ENCODE data around the gene CUL3. TPM values are rescaled to one million over a fixed set of nuclear protein-coding genes. Genes with fewer than 3 reads are reported as not detected.

CUL3 gene
- total RNA-seq, 1 donor from 2014 or later, result 196 TPM

DNA sequence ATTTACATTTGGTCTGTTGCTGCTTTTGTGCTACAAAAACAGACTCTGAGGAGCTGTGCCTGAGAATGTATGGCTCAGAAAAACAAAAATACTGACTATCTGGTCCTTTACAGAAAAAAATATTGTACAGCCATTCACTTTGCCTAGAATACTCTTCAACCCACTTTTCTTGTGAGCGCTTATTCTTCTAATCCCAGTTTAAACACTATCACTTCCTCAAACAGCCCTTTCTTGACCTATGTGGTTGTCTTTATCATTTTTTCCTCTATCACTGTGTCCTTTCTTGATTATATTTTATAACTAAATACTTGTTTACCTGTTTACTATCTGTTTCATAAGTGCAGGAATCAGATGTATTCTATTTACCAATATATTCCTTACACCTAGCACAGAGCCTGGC lies 33.5 kb downstream of the CUL3 start:
- Histone ChIP-seq H3K4me3 (no peak overlapping the region), H3K9ac (no peak overlapping the region), H3F3A (ENCODE audit: low read depth) (no peaks in the 10 kb centered on the region), H3K4me1 (peaks cover 13% of the 10 kb centered on the region), H3K79me2 (ENCODE audit: low read depth) (peaks cover 98% of the 10 kb centered on the region), H4K20me1 (ENCODE audit: low read depth) (peaks cover 29% of the 10 kb centered on the region), H3K4me2 (no peak overlapping the region), H3K9me3 (ENCODE audit: low read depth) (no peaks in the 10 kb centered on the region), H3K36me3 (peaks cover 5% of the 10 kb centered on the region), H3K27ac (no peak overlapping the region), H3K27me3 (no peaks in the 10 kb centered on the region), H2AFZ (replicated peaks) (no peak overlapping the region)
- H3K4me3 Mint-ChIP-seq, result no peak overlapping the region
- DNase-seq (ENCODE audit: low spot score), result no peak
- H3K27me3 Mint-ChIP-seq (ENCODE audit: insufficient read depth, low read depth), result peaks cover 4% of the 10 kb centered on the region
- H3K27ac Mint-ChIP-seq, result no peak overlapping the region
- no peaks in the 10 kb centered on the region for H3K9me3 Mint-ChIP-seq
- peaks cover 49% of the 10 kb centered on the region for H3K36me3 Mint-ChIP-seq
- TF ChIP-seq, protein P1, sequence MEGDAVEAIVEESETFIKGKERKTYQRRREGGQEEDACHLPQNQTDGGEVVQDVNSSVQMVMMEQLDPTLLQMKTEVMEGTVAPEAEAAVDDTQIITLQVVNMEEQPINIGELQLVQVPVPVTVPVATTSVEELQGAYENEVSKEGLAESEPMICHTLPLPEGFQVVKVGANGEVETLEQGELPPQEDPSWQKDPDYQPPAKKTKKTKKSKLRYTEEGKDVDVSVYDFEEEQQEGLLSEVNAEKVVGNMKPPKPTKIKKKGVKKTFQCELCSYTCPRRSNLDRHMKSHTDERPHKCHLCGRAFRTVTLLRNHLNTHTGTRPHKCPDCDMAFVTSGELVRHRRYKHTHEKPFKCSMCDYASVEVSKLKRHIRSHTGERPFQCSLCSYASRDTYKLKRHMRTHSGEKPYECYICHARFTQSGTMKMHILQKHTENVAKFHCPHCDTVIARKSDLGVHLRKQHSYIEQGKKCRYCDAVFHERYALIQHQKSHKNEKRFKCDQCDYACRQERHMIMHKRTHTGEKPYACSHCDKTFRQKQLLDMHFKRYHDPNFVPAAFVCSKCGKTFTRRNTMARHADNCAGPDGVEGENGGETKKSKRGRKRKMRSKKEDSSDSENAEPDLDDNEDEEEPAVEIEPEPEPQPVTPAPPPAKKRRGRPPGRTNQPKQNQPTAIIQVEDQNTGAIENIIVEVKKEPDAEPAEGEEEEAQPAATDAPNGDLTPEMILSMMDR (IDR thresholded peaks at IDR 0.05), result no peak
- TF ChIP-seq EZH2 (IDR thresholded peaks at IDR 0.05), result no peak
- no peak for TF ChIP-seq EZH2phosphoT487 (IDR thresholded peaks at IDR 0.05)
- H3K4me1 Mint-ChIP-seq, result peaks cover 3% of the 10 kb centered on the region

- no peaks in the 10 kb centered on the region for H3K9me3 Mint-ChIP-seq
- H3K27ac Mint-ChIP-seq, result no peak overlapping the region
- Histone ChIP-seq H3K4me1 (peaks cover 29% of the 10 kb centered on the region), H3K4me2 (no peak overlapping the region), H3K27ac (no peak overlapping the region), H3F3A (ENCODE audit: low read depth) (no peaks in the 10 kb centered on the region), H2AFZ (replicated peaks) (no peak overlapping the region), H3K27me3 (no peaks in the 10 kb centered on the region), H4K20me1 (ENCODE audit: low read depth) (peaks cover 44% of the 10 kb centered on the region), H3K79me2 (ENCODE audit: low read depth) (peaks cover 98% of the 10 kb centered on the region), H3K9ac (no peak overlapping the region), H3K9me3 (ENCODE audit: low read depth) (no peaks in the 10 kb centered on the region), H3K4me3 (no peak overlapping the region), H3K36me3 (peaks cover 9% of the 10 kb centered on the region)
- no peak for TF ChIP-seq EZH2phosphoT487 (IDR thresholded peaks at IDR 0.05)
- TF ChIP-seq, protein P1 (IDR thresholded peaks at IDR 0.05), result no peak
- TF ChIP-seq EZH2 (IDR thresholded peaks at IDR 0.05), result no peak
- peaks cover 2% of the 10 kb centered on the region for H3K27me3 Mint-ChIP-seq (ENCODE audit: insufficient read depth, low read depth)
- H3K36me3 Mint-ChIP-seq, result peaks cover 28% of the 10 kb centered on the region
- no peak for DNase-seq (ENCODE audit: low spot score)
- H3K4me1 Mint-ChIP-seq, result peaks cover 3% of the 10 kb centered on the region
- H3K4me3 Mint-ChIP-seq, result no peak overlapping the region
Measured at GRCh38 chr2:224546926-224547325, 38.2 kb downstream of the CUL3 start.

DNA sequence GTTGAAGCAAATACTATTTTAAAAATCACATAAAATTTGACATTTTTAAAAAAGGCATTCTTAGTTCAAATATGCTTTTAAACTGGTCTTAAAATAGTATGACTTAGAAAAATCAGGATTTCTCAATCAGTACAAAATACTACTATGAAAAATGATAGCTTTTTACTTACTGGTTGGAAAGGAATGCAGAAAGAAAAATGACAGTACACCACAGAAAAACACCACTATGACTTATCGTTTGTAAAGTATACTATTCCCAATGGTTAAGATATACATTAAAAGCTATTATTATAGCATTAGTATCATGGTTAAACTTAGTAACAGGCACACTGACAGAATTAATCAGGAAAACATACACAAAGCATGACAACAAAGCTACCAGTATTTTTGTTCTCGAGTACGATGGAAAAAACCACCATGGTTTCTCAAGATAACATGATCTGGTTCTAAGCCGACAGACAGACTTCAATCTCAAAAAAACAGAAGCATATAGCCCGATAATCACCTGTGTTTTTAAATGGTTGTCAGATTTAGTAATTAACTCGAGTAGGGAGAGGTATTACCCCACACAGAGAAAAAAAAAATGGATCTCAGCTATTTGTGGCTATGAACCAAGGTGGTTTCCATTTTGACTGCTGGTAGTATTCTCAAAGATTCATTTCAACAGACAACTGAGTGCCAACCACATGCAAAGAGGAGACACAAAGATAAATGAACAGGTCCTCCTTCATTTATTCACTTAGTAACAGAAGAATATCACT lies 39.1 kb downstream of the CUL3 start:
- Mint-ChIP-seq H3K4me1 (peaks cover 3% of the 10 kb centered on the region), H3K36me3 (peaks cover 34% of the 10 kb centered on the region), H3K9me3 (peaks cover 2% of the 10 kb centered on the region), H3K27me3 (ENCODE audit: insufficient read depth, low read depth) (peaks cover 2% of the 10 kb centered on the region), H3K27ac (no peak overlapping the region), H3K4me3 (no peak overlapping the region)
- Histone ChIP-seq H3K27me3 (no peaks in the 10 kb centered on the region), H3F3A (ENCODE audit: low read depth) (no peaks in the 10 kb centered on the region), H3K4me1 (peaks cover 29% of the 10 kb centered on the region), H2AFZ (replicated peaks) (no peak overlapping the region), H3K4me3 (no peak overlapping the region), H3K27ac (no peak overlapping the region), H3K79me2 (ENCODE audit: low read depth) (peaks cover 100% of the 10 kb centered on the region), H3K9ac (no peak overlapping the region), H3K9me3 (ENCODE audit: low read depth) (no peaks in the 10 kb centered on the region), H3K36me3 (peaks cover 17% of the 10 kb centered on the region), H4K20me1 (ENCODE audit: low read depth) (peaks cover 44% of the 10 kb centered on the region), H3K4me2 (no peak overlapping the region)
- no peak for TF ChIP-seq EZH2phosphoT487 (IDR thresholded peaks at IDR 0.05)
- TF ChIP-seq, protein P1 (IDR thresholded peaks at IDR 0.05), result no peak
- TF ChIP-seq EZH2 (IDR thresholded peaks at IDR 0.05), result no peak
- no peak for DNase-seq (ENCODE audit: low spot score)

Data from neural progenitor cell (in vitro differentiated cells).